Measurements from ENCODE around the gene VWF.

DNA sequence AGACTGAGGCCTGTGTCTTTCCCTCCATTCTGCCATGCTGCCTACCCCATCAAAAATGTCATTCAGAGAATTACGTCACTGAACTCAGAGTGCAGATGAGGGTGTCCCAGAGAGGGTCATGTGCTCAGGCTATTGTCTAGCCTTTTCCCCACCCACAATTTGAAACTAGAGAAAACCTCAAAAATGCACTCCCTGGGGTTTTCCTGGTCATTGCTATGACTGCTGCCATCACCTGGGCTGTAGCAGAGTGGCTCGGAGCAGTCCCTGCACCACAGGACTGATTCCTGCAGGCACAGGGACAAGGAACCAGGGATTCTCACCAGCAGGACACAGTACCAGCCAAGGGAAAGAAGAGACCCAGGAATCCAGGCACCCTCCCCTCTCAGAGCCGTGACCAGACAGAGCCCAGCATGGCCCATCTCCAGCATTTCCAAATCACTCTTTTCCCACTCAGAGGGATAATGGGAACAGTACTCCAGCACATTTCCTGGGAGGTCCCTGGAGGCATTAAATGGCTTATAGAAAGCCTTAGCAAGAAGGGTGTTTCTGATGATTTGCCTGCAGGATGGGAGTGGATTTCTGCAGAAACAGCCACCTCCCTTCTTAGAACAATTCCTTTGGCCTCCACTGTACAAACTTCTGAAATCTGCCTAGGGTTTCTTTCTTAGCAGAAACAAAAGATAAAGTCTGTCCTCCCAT is 45.9 kb downstream of the VWF start:
- TF ChIP-seq, protein P1, sequence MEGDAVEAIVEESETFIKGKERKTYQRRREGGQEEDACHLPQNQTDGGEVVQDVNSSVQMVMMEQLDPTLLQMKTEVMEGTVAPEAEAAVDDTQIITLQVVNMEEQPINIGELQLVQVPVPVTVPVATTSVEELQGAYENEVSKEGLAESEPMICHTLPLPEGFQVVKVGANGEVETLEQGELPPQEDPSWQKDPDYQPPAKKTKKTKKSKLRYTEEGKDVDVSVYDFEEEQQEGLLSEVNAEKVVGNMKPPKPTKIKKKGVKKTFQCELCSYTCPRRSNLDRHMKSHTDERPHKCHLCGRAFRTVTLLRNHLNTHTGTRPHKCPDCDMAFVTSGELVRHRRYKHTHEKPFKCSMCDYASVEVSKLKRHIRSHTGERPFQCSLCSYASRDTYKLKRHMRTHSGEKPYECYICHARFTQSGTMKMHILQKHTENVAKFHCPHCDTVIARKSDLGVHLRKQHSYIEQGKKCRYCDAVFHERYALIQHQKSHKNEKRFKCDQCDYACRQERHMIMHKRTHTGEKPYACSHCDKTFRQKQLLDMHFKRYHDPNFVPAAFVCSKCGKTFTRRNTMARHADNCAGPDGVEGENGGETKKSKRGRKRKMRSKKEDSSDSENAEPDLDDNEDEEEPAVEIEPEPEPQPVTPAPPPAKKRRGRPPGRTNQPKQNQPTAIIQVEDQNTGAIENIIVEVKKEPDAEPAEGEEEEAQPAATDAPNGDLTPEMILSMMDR (IDR thresholded peaks at IDR 0.05) = no peak
- no peak for TF ChIP-seq POLR2A (IDR thresholded peaks at IDR 0.05; ENCODE audit: low read depth)
